B cell (primary cell): Measurements from ENCODE around the gene SHB.

Experiments used
- CTCF ChIP-seq: fragments of 200-600 bp; IDR thresholded peaks from one replicate; pipeline ENCODE4 v1.8.0; 2022; ENCODE audit warnings: antibody characterized with exemption, mild to moderate bottlenecking
- EZH2 ChIP-seq: IDR thresholded peaks from 2 replicates; pipeline ENCODE4 v1.6.1; 2012; ENCODE audit warnings: borderline replicate concordance, low read depth, mild to moderate bottlenecking, moderate library complexity, low read length; ENCODE audit not compliant: insufficient read depth, poor library complexity, severe bottlenecking

DNA sequence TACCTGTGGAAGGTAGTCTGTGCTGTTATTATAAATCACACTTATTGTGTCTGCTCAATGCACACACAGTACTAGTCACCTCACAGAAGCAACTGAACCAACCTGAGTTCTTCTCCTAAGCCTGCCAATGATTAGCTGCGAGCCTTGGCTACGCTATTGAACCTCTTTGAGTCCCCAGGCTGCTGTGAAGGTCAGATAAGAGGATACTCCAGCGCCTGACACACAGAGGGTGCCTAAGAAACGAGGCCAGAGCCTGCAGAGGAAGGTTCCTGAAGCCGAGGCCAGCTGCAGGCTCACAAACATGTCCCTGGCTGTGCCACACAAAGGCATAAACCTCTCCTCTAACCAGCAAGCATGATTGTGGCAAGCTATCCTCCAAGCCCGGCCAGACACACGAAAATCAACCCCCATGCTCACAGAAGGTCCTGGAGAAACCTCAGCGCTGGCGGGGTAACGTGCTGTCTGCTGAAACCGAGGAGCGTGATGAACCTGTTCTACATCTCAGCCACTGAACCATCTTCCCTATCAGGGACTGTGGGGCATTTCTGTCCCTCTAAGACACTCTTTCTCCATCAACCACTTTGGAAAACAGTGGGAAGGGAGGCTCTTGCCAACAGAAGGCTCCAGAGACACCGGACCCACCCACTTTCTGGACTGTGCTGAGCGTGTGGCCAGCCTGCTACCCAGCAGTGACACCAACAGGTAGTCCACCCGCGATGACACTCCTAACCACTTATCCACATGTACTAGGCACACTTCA, 111.9 kb downstream of the SHB start:
- TF ChIP-seq CTCF (no peak), EZH2 (no peak)
